GM23338 (cell line): ENCODE results near the gene BPIFB2. TPM values are rescaled to one million over a fixed set of nuclear protein-coding genes. Genes with fewer than 3 reads are reported as not detected.

Experiments
- ATAC-seq: fragments of 200-7000 bp; cut with Tn5 transposase; 3 replicates; pipeline ENCODE4 v1.9.1; 2020
- DNase-seq: peaks from one replicate; pipeline ENCODE4 v3.0.0-alpha.2; 2015; ENCODE audit warnings: low spot score
- H2AFZ ChIP-seq: fragments of 200-600 bp; sonication (generic); 2 replicates; pipeline ENCODE4 v1.8.0; 2016; ENCODE audit warnings: antibody characterized with exemption, mild to moderate bottlenecking, moderate library complexity
- H3F3A ChIP-seq: fragments of 200-600 bp; sonication (generic); replicated peaks from 2 replicates; pipeline ENCODE4 v1.8.0; 2017; ENCODE audit warnings: antibody characterized with exemption, mixed run types, low read depth
- H3K27ac ChIP-seq: fragments of 200-600 bp; sonication (generic); 2 replicates; pipeline ENCODE4 v1.6.1; 2016; ENCODE audit warnings: low read depth
- H3K27me3 ChIP-seq: fragments of 200-600 bp; sonication (generic); 2 replicates; pipeline ENCODE4 v1.8.0; 2016; ENCODE audit warnings: mild to moderate bottlenecking, mixed run types, moderate library complexity; ENCODE audit not compliant: insufficient read depth
- H3K36me3 ChIP-seq: fragments of 200-600 bp; sonication (generic); 2 replicates; pipeline ENCODE4 v1.8.0; 2016; ENCODE audit warnings: mild to moderate bottlenecking; ENCODE audit not compliant: insufficient read depth
- H3K4me1 ChIP-seq: fragments of 200-600 bp; sonication (generic); 2 replicates; pipeline ENCODE4 v1.8.0; 2016; ENCODE audit warnings: mild to moderate bottlenecking, moderate library complexity; ENCODE audit not compliant: insufficient read depth
- H3K4me2 ChIP-seq: fragments of 200-600 bp; sonication (generic); 2 replicates; pipeline ENCODE4 v1.7.1; 2017; ENCODE audit warnings: mixed run types
- H3K4me3 ChIP-seq: fragments of 200-600 bp; sonication (generic); 2 replicates; pipeline ENCODE4 v1.6.1; 2016; ENCODE audit warnings: mixed run types
- H3K79me2 ChIP-seq: fragments of 200-600 bp; sonication (generic); replicated peaks from 2 replicates; pipeline ENCODE4 v1.8.0; 2017; ENCODE audit warnings: mild to moderate bottlenecking; ENCODE audit not compliant: insufficient read depth
- H3K9me2 ChIP-seq: fragments of 200-600 bp; sonication (generic); 2 replicates; pipeline ENCODE4 v1.8.0; 2017; ENCODE audit not compliant: insufficient read depth
- H4K20me1 ChIP-seq: fragments of 200-600 bp; sonication (generic); replicated peaks from 2 replicates; pipeline ENCODE4 v1.8.0; 2017; ENCODE audit warnings: mild to moderate bottlenecking; ENCODE audit not compliant: insufficient read depth
- H3K27ac Mint-ChIP-seq: 2 replicates; pipeline ENCODE4 v1.8.0; 2020; ENCODE audit warnings: inconsistent platforms, mild to moderate bottlenecking, moderate library complexity, mixed read lengths
- H3K27me3 Mint-ChIP-seq: 3 replicates; pipeline ENCODE4 v1.8.0; 2022; ENCODE audit warnings: low read depth, mild to moderate bottlenecking, moderate library complexity, mixed read lengths, inconsistent platforms; ENCODE audit not compliant: insufficient read depth, poor library complexity
- H3K36me3 Mint-ChIP-seq: 3 replicates; pipeline ENCODE4 v1.8.0; 2021; ENCODE audit warnings: low read depth, mild to moderate bottlenecking, inconsistent platforms, moderate library complexity, mixed read lengths
- H3K4me1 Mint-ChIP-seq: 3 replicates; pipeline ENCODE4 v1.8.0; 2020; ENCODE audit warnings: mild to moderate bottlenecking, inconsistent platforms, mixed read lengths
- H3K4me3 Mint-ChIP-seq: 3 replicates; pipeline ENCODE4 v1.8.0; 2021; ENCODE audit warnings: moderate library complexity, mild to moderate bottlenecking, inconsistent platforms, mixed read lengths
- H3K9me3 Mint-ChIP-seq: 3 replicates; pipeline ENCODE4 v1.8.0; 2020; ENCODE audit warnings: moderate library complexity, mild to moderate bottlenecking, inconsistent platforms, mixed read lengths
- CREB1 ChIP-seq: fragments of 250-450 bp; sonication (Bioruptor Pico); IDR thresholded peaks from 2 replicates; pipeline ENCODE4 v1.5.0; 2020; ENCODE audit warnings: low read depth, mild to moderate bottlenecking, moderate library complexity
- CTCF ChIP-seq, 2 experiments: fragments of 200-600 bp in 1 of 2; sonication (generic) in 1 of 2; conservative IDR thresholded peaks; 2 replicates each; pipeline versions ENCODE4 v1.5.1 to v1.6.1; 2016 to 2017; ENCODE audit warnings: antibody characterized with exemption in 2 of 2, low read depth in 2 of 2, mild to moderate bottlenecking in 2 of 2, moderate library complexity in 1 of 2
- ETS1 ChIP-seq: IDR thresholded peaks from 2 replicates; pipeline ENCODE4 v1.6.1; 2016; ENCODE audit warnings: antibody characterized with exemption
- EZH2 ChIP-seq: fragments of 200-600 bp; sonication (generic); IDR thresholded peaks from one replicate; pipeline ENCODE4 v1.8.0; 2017; ENCODE audit warnings: antibody characterized with exemption, mild to moderate bottlenecking, low read depth; ENCODE audit not compliant: unreplicated experiment
- EZH2phosphoT487 ChIP-seq: fragments of 200-600 bp; sonication (generic); IDR thresholded peaks from one replicate; pipeline ENCODE4 v1.8.1; 2018; ENCODE audit warnings: antibody characterized with exemption; ENCODE audit not compliant: unreplicated experiment
- JUNB ChIP-seq: IDR thresholded peaks from one replicate; pipeline ENCODE4 v1.6.1; 2016; ENCODE audit warnings: antibody characterized with exemption; ENCODE audit not compliant: unreplicated experiment
- NANOG ChIP-seq: IDR thresholded peaks from 2 replicates; pipeline ENCODE4 v1.6.1; 2016; ENCODE audit warnings: antibody characterized with exemption, borderline replicate concordance
- POLR2AphosphoS5 ChIP-seq: IDR thresholded peaks from 2 replicates; pipeline ENCODE4 v1.6.1; 2016; ENCODE audit warnings: antibody characterized with exemption, low read depth
- REST ChIP-seq: IDR thresholded peaks from one replicate; pipeline ENCODE4 v1.6.1; 2018; ENCODE audit warnings: antibody characterized with exemption; ENCODE audit not compliant: unreplicated experiment
- STAT1 ChIP-seq: IDR thresholded peaks from one replicate; pipeline ENCODE4 v1.6.1; 2016; ENCODE audit warnings: antibody characterized with exemption; ENCODE audit not compliant: unreplicated experiment
- ZNF331 ChIP-seq: fragments of 250-450 bp; sonication (Bioruptor Pico); IDR thresholded peaks from 2 replicates; pipeline ENCODE4 v1.5.0; 2020; ENCODE audit warnings: low read depth, mild to moderate bottlenecking, moderate library complexity
- polyA plus RNA-seq: library from polyadenylated mRNA; unstranded; fragments of >200 nt; fragmentation: Nextera tagmentation; extraction: Ambion mirVana; gene quantifications from 2 replicates; pipeline ENCODE4 v1.2.1, GENCODE V29; 2016
- total RNA-seq: library from RNA; depleted of rRNA; stranded (reverse); fragments of >200 nt; shearing (Covaris generic); gene quantifications from 2 replicates; pipeline ENCODE4 v1.2.3, GENCODE V29; 2014

Gene BPIFB2
- total and polyA plus RNA-seq, 2 experiments from 2014 or later = not detected

GRCh38 chr20:32965115-32965514 lies 42.4 kb upstream of the BPIFB2 start (continued):
- no peak for TF ChIP-seq REST
- TF ChIP-seq NANOG = no peak

- H4K20me1 ChIP-seq = no peaks in the 10 kb centered on the region
- DNase-seq = no peak
- no peak overlapping the region for H3K27ac ChIP-seq
Measured at GRCh38 chr20:32965581-32966373, 41.7 kb upstream of the BPIFB2 start.

More at GRCh38 chr20:32965581-32966373, 41.7 kb upstream of the BPIFB2 start:
- H3K9me2 ChIP-seq = no peaks in the 10 kb centered on the region
- no peaks in the 10 kb centered on the region for H3F3A ChIP-seq
- no peaks in the 10 kb centered on the region for H3K36me3 ChIP-seq
- no peaks in the 10 kb centered on the region for H3K27me3 ChIP-seq
- H3K4me1 ChIP-seq = no peaks in the 10 kb centered on the region
- TF ChIP-seq STAT1 (no peak), REST (no peak), CREB1 (CRISPR knock-in tag) (no peak), NANOG (no peak), EZH2 (no peak), CTCF (conservative IDR thresholded peaks at IDR 0.05; ENCODE audit: low read depth in 2 of 2) (no peak), JUNB (no peak), ZNF331 (CRISPR knock-in tag) (no peak), POLR2AphosphoS5 (no peak), ETS1 (no peak), EZH2phosphoT487 (no peak)
- Mint-ChIP-seq H3K4me1 (peaks cover 2% of the 10 kb centered on the region; the same call in 1 of the 3 replicates), H3K27ac (no peak overlapping the region), H3K4me3 (no peak overlapping the region), H3K9me3 (no peaks in the 10 kb centered on the region; the same call in none of the 3 replicates), H3K36me3 (no peaks in the 10 kb centered on the region), H3K27me3 (peaks cover 10% of the 10 kb centered on the region)
- H3K4me3 ChIP-seq = no peak overlapping the region
- H3K79me2 ChIP-seq = no peaks in the 10 kb centered on the region
- no peak for ATAC-seq
- H2AFZ ChIP-seq = 0 out of 2 replicates have a peak overlapping the region, but pooled peaks have one; percentile 66
- H3K4me2 ChIP-seq = no peak overlapping the region
